ENCODE data around the gene STIM2.
A peak's percentile ranks its signal among the peaks of the same experiment; 100 is the strongest.

Gene STIM2

GRCh38 chr4:27009539-27009938 is 148.9 kb downstream of the STIM2 start:
- no peaks in the 10 kb centered on the region for H3K27me3 ChIP-seq
- H3K4me1 ChIP-seq, result peaks cover 6% of the 10 kb centered on the region; the same call in 1 of the 2 replicates
- H3K27ac ChIP-seq, result no peak overlapping the region
- no peak for TF ChIP-seq Cebpa-rat (IDR thresholded peaks at IDR 0.05)
- H3K4me3 ChIP-seq, result no peak overlapping the region
- peaks cover 31% of the 10 kb centered on the region for H3K36me3 ChIP-seq
- no peaks in the 10 kb centered on the region for H3K9me3 ChIP-seq
- H4K20me1 ChIP-seq, result no peaks in the 10 kb centered on the region
- H3K4me2 ChIP-seq, result no peak overlapping the region
- no peak overlapping the region for H3K9ac ChIP-seq

- H3K27me3 ChIP-seq, result no peaks in the 10 kb centered on the region
- H3K27ac ChIP-seq, result no peak overlapping the region
- no peak overlapping the region for H3K4me2 ChIP-seq
- H3K4me1 ChIP-seq, result peaks cover 6% of the 10 kb centered on the region; the same call in 1 of the 2 replicates
- no peaks in the 10 kb centered on the region; the same call in 1 of the 2 replicates for H3K9me3 ChIP-seq
- no peak overlapping the region for H3K4me3 ChIP-seq
- H4K20me1 ChIP-seq, result no peaks in the 10 kb centered on the region
- no peak overlapping the region for H3K9ac ChIP-seq
- peaks cover 28% of the 10 kb centered on the region for H3K36me3 ChIP-seq
- TF ChIP-seq Cebpa-rat (IDR thresholded peaks at IDR 0.05), result no peak
These were observed 149.8 kb downstream of the STIM2 start for GRCh38 chr4:27010334-27010940.

- no peak overlapping the region for H3K4me3 ChIP-seq
- H3K9me3 ChIP-seq, result no peaks in the 10 kb centered on the region; the same call in 1 of the 2 replicates
- peaks cover 28% of the 10 kb centered on the region for H3K36me3 ChIP-seq
- no peak for TF ChIP-seq Cebpa-rat (IDR thresholded peaks at IDR 0.05)
- no peak overlapping the region for H3K4me2 ChIP-seq
- H4K20me1 ChIP-seq, result no peaks in the 10 kb centered on the region
- H3K27ac ChIP-seq, result no peak overlapping the region
- H3K27me3 ChIP-seq, result no peaks in the 10 kb centered on the region
- H3K9ac ChIP-seq, result no peak overlapping the region
- H3K4me1 ChIP-seq, result peaks cover 6% of the 10 kb centered on the region; the same call in 1 of the 2 replicates
These were observed 150.8 kb downstream of the STIM2 start for GRCh38 chr4:27011401-27011800.

- Histone ChIP-seq H3K27me3 (no peaks in the 10 kb centered on the region), H4K20me1 (no peaks in the 10 kb centered on the region), H3K27ac (no peak overlapping the region), H3K4me3 (no peak overlapping the region), H3K4me1 (peaks cover 6% of the 10 kb centered on the region; the same call in 1 of the 2 replicates), H3K36me3 (peaks cover 35% of the 10 kb centered on the region), H3K4me2 (no peak overlapping the region), H3K9ac (no peak overlapping the region), H3K9me3 (no peaks in the 10 kb centered on the region; the same call in 1 of the 2 replicates)
- no peak for TF ChIP-seq Cebpa-rat (IDR thresholded peaks at IDR 0.05)
These were observed 152.4 kb downstream of the STIM2 start for GRCh38 chr4:27013012-27013411.

GRCh38 chr4:27016551-27016950 is 155.9 kb downstream of the STIM2 start:
- H3K9me3 ChIP-seq, result no peaks in the 10 kb centered on the region; the same call in 1 of the 2 replicates
- no peak overlapping the region for H3K4me2 ChIP-seq
- no peak overlapping the region for H3K9ac ChIP-seq
- no peaks in the 10 kb centered on the region for H4K20me1 ChIP-seq
- H3K4me3 ChIP-seq, result no peak overlapping the region
- peaks cover 10% of the 10 kb centered on the region for H3K4me1 ChIP-seq
- no peak for TF ChIP-seq Cebpa-rat (IDR thresholded peaks at IDR 0.05)
- no peak overlapping the region for H3K27ac ChIP-seq
- peaks cover 54% of the 10 kb centered on the region for H3K36me3 ChIP-seq
- no peaks in the 10 kb centered on the region for H3K27me3 ChIP-seq

GRCh38 chr4:27017623-27018022 is 157.0 kb downstream of the STIM2 start:
- H3K36me3 ChIP-seq, result peaks cover 61% of the 10 kb centered on the region
- H3K4me3 ChIP-seq, result no peak overlapping the region
- no peaks in the 10 kb centered on the region for H4K20me1 ChIP-seq
- H3K4me2 ChIP-seq, result no peak overlapping the region
- H3K4me1 ChIP-seq, result peaks cover 16% of the 10 kb centered on the region
- no peaks in the 10 kb centered on the region for H3K27me3 ChIP-seq
- no peaks in the 10 kb centered on the region; the same call in 1 of the 2 replicates for H3K9me3 ChIP-seq
- H3K9ac ChIP-seq, result no peak overlapping the region
- H3K27ac ChIP-seq, result no peak overlapping the region
- TF ChIP-seq Cebpa-rat (IDR thresholded peaks at IDR 0.05), result no peak

GRCh38 chr4:27018076-27018475 is 157.4 kb downstream of the STIM2 start:
- Histone ChIP-seq H3K36me3 (peaks cover 66% of the 10 kb centered on the region), H3K9me3 (no peaks in the 10 kb centered on the region; the same call in 1 of the 2 replicates), H4K20me1 (no peaks in the 10 kb centered on the region), H3K27ac (no peak overlapping the region), H3K9ac (no peak overlapping the region), H3K4me2 (no peak overlapping the region), H3K27me3 (no peaks in the 10 kb centered on the region), H3K4me1 (peaks cover 17% of the 10 kb centered on the region), H3K4me3 (no peak overlapping the region)
- no peak for TF ChIP-seq Cebpa-rat (IDR thresholded peaks at IDR 0.05)

- Histone ChIP-seq H3K9me3 (no peaks in the 10 kb centered on the region; the same call in 1 of the 2 replicates), H4K20me1 (no peaks in the 10 kb centered on the region), H3K27me3 (no peaks in the 10 kb centered on the region), H3K4me1 (peaks cover 17% of the 10 kb centered on the region), H3K9ac (no peak overlapping the region), H3K4me3 (no peak overlapping the region), H3K27ac (no peak overlapping the region), H3K4me2 (no peak overlapping the region), H3K36me3 (peaks cover 73% of the 10 kb centered on the region)
- TF ChIP-seq Cebpa-rat (IDR thresholded peaks at IDR 0.05), result no peak
These were observed 158.3 kb downstream of the STIM2 start for GRCh38 chr4:27018910-27019309.

- H3K9ac ChIP-seq, result no peak overlapping the region
These were observed 159.1 kb downstream of the STIM2 start for GRCh38 chr4:27019766-27020165.

GRCh38 chr4:27020203-27020602 is 159.6 kb downstream of the STIM2 start:
- no peaks in the 10 kb centered on the region for H3K27me3 ChIP-seq
- H3K9ac ChIP-seq, result no peak overlapping the region
- no peak overlapping the region for H3K4me3 ChIP-seq
- TF ChIP-seq Cebpa-rat (IDR thresholded peaks at IDR 0.05), result no peak
- H3K4me1 ChIP-seq, result peaks cover 17% of the 10 kb centered on the region
- no peaks in the 10 kb centered on the region; the same call in 1 of the 2 replicates for H3K9me3 ChIP-seq
- no peak overlapping the region for H3K27ac ChIP-seq
- no peak overlapping the region for H3K4me2 ChIP-seq
- peaks cover 80% of the 10 kb centered on the region for H3K36me3 ChIP-seq
- H4K20me1 ChIP-seq, result no peaks in the 10 kb centered on the region

More at GRCh38 chr4:27019766-27020165, 159.1 kb downstream of the STIM2 start:
- no peaks in the 10 kb centered on the region for H4K20me1 ChIP-seq
- no peaks in the 10 kb centered on the region; the same call in 1 of the 2 replicates for H3K9me3 ChIP-seq
- no peak overlapping the region for H3K4me2 ChIP-seq
- peak; percentile 12; the same call in 1 of the 2 replicates for TF ChIP-seq Cebpa-rat (IDR thresholded peaks at IDR 0.05)
- no peaks in the 10 kb centered on the region for H3K27me3 ChIP-seq
- H3K4me3 ChIP-seq, result no peak overlapping the region
- no peak overlapping the region for H3K27ac ChIP-seq
- peaks cover 17% of the 10 kb centered on the region for H3K4me1 ChIP-seq
- H3K36me3 ChIP-seq, result peaks cover 77% of the 10 kb centered on the region
